ENCODE measurements around the gene RMND5B.
"Not testable (repeated sequence)": the region's sequence is repeated elsewhere in the genome, so short reads cannot be mapped to it uniquely, and the experiment has no call there.

RMND5B gene, protein sequence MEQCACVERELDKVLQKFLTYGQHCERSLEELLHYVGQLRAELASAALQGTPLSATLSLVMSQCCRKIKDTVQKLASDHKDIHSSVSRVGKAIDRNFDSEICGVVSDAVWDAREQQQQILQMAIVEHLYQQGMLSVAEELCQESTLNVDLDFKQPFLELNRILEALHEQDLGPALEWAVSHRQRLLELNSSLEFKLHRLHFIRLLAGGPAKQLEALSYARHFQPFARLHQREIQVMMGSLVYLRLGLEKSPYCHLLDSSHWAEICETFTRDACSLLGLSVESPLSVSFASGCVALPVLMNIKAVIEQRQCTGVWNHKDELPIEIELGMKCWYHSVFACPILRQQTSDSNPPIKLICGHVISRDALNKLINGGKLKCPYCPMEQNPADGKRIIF

DNA sequence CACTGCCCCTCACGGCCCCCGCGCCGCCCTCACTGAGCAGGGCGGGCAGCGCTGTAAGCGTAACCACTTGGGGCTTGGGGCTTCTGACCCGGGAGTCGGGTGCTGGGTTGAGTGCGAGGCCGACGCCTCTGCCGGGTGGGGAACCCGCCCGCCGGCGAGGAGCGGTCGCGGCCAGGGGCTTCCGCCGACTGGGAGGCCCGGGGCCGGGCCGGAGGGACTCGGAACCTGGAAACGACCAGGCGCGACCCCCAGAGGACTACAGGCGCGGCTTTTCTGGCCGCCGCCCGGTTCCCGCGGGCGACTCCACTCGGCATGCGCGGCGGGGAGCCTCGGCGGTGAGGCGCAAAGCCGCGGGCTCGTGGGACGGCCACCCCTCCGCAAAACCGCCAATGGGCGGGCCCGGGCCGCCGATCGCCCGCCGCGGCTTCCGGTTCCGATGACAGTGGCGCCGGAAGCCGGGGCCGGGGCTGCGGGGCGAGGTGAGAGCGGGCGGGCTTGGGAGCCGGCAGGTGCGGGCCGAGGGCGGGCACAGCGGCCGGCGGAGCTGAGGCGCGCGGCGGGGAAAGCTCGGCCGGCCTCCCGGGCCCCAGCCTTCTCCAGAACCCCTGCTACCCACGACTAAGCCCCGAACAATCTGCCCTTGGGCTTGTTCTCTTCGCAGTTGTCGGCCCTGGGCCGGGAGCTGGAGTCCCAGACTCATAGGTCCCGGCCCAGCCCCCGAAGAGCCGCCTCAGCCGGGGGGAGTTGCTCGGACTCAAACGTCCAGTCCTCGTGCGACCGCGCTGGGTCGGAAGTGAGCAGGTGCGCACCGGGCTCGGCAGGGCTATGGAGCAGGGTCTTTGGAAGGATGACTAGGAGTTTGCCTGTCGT lies at the start of gene RMND5B:
Gene RMND5B, plus strand, starts transcription at position 439 of the 870 bp plus-strand sequence. CDS start 7,106 bp downstream, outside the sequence.
- TF ChIP-seq, protein P1, sequence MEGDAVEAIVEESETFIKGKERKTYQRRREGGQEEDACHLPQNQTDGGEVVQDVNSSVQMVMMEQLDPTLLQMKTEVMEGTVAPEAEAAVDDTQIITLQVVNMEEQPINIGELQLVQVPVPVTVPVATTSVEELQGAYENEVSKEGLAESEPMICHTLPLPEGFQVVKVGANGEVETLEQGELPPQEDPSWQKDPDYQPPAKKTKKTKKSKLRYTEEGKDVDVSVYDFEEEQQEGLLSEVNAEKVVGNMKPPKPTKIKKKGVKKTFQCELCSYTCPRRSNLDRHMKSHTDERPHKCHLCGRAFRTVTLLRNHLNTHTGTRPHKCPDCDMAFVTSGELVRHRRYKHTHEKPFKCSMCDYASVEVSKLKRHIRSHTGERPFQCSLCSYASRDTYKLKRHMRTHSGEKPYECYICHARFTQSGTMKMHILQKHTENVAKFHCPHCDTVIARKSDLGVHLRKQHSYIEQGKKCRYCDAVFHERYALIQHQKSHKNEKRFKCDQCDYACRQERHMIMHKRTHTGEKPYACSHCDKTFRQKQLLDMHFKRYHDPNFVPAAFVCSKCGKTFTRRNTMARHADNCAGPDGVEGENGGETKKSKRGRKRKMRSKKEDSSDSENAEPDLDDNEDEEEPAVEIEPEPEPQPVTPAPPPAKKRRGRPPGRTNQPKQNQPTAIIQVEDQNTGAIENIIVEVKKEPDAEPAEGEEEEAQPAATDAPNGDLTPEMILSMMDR (IDR thresholded peaks at IDR 0.05; ENCODE audit: low read depth, low read length, missing control alignments) = no peak
- H3K4me3 ChIP-seq (ENCODE audit: low read depth, low read length) = peak within 1 kb of the TSS; percentile 97
- no peak for DNase-seq (ENCODE audit: low read depth)

DNA sequence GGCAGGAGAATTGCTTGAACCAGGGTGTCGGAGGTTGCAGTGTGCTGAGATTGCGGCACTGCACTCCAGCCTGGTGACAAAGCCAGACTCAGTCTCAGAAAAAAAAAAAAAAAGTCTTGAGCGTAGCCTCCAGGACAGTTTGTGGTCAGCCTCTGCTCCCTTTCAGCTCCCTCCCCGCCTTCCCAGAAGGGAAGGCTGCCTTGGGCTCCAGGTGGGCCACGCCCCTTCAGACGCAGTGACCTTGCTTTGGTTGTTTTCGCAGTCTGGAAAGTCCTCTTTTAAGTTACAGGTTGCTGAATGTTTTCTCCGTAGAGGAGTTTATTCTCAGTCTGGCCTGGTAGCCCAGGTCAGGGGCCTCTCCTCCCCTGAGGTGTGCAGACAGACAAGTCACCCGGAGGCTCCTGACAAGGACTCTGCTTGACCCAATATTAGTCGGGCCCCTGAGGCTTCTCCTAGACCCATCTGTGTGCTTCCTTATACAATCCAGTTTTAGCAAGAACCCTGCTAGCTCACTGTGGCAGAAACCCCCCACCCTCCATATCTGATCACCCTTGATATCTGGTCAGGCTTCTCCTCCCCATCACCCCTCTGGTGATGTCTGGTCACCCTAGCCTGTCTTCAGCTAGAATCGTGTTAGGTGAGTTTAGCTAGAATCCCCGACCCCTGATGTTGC lies 49.1 kb upstream of the RMND5B start:
- no peak overlapping the region for H3K4me3 ChIP-seq (ENCODE audit: low read depth, low read length)
- TF ChIP-seq, protein P1 (IDR thresholded peaks at IDR 0.05; ENCODE audit: low read depth, low read length, missing control alignments) = no peak
- DNase-seq (ENCODE audit: low read depth) = no peak

DNA sequence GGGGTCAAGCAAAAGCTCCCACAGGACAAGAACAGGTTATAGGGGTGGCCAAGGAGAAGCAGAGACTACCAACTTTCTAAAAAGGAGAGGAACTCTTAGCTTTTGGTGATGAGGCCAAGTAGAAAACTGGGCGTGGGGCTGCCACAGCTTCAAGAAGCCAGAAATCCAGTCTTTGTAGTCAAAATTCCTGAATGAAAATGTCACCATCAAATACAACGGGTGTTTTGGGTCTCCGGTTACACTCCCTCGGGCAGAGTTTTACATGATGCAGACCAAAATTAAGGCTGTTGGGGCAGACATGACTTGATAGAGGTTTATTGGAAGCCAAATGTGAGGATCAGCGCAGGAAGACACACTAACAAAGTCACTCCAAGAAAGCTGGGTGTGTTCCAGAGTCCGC lies 46.9 kb upstream of the RMND5B start:
- no peak overlapping the region for H3K4me3 ChIP-seq (ENCODE audit: low read depth, low read length)
- no peak for DNase-seq (ENCODE audit: low read depth)
- TF ChIP-seq, protein P1 (IDR thresholded peaks at IDR 0.05; ENCODE audit: low read depth, low read length, missing control alignments) = no peak

DNA sequence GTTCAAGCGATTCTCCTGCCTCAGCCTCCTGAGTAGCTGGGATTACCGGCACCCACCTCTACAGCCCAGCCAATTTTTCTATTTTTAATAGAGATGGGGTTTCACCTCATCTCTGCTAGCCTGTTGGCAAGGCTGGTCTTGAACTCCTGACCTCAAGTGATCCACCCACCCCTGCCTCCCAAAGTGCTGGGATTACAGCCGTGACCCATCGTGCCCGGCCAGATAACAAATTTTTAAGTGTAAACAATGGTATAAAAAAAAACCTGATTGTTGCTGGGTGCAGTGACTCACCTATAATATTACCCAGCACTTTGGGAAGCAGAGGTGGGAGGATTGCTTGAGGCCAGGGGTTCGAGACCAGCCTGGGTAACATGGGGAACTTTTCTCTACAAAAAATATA lies 45.5 kb upstream of the RMND5B start:
- TF ChIP-seq, protein P1 (IDR thresholded peaks at IDR 0.05; ENCODE audit: low read depth, low read length, missing control alignments) = no peak
- no peak for DNase-seq (ENCODE audit: low read depth)
- no peak overlapping the region for H3K4me3 ChIP-seq (ENCODE audit: low read depth, low read length)

DNA sequence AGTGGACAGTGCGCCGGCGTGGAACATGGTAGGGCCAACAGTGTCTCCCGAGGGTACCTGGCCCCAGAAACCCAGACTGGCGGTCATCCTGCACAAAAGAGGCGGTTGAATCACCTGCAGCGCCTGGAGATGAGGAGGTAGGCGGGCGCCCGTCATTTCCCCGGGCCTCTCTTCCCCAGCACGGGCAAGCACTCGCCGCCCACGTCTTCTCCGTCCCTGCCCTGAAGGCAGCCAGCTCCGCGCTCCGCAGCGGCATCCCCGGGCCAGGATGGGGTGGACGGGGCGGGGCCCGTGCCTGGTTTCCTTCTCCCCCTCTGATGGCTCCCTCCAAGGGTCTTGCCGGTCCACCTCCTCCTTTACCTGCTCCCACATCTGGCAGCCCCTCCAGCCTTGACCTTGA lies 44.5 kb upstream of the RMND5B start:
- TF ChIP-seq, protein P1 (IDR thresholded peaks at IDR 0.05; ENCODE audit: low read depth, low read length, missing control alignments) = no peak
- H3K4me3 ChIP-seq (ENCODE audit: low read depth, low read length) = no peak overlapping the region
- no peak for DNase-seq (ENCODE audit: low read depth)

DNA sequence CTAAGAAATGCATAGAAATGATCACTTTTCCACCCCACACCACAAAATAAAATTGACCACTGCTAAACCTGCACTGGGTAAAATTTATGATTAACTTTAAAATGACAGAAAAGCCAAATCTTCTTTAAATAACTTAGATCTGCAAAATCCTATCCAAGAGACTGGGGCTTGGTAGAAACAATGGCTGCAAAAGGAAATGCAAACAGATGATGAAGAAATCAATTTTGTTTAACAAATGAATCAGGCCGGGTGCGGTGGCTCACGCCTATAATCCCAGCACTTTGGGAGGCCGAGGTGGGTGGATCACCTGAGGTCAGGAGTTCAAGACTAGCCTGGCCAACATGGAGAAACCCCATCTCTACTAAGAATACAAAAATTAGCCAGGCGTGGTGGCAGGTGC lies 43.6 kb upstream of the RMND5B start:
- H3K4me3 ChIP-seq (ENCODE audit: low read depth, low read length); DNase-seq (ENCODE audit: low read depth): not testable (repeated sequence)

DNA sequence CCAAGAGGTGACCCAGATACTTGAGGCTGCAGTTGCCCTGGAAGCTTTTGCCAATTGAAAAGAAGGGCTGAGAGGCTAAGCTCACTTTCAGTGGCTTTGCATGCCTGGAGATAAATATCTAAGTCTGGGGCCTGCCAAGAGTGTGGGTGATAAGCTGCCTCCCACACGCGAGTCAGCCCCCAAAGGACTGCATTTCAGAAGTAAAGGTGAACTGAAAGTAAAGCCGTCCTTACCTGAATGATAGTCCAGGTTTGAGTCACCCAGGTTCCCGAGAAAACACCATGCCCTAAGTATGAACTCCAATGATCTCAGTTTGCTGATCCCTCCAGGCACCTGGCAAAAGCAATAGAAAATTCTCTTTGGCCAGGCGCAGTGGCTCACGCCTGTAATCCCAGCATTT lies 40.0 kb upstream of the RMND5B start:
- no peak overlapping the region for H3K4me3 ChIP-seq (ENCODE audit: low read depth, low read length)
- DNase-seq (ENCODE audit: low read depth) = no peak
- TF ChIP-seq, protein P1 (IDR thresholded peaks at IDR 0.05; ENCODE audit: low read depth, low read length, missing control alignments) = no peak

All from GM12864 (cell line).